PC-3 (cell line): Measurements from ENCODE around the gene ERI3. TPM values are rescaled to one million over a fixed set of nuclear protein-coding genes. Genes with fewer than 3 reads are reported as not detected.

ENCODE experiments used
- ATAC-seq: fragments of 200-7000 bp; cut with Tn5 transposase; 2 replicates; pipeline ENCODE4 v1.9.1; 2020; ENCODE audit warnings: mild to moderate bottlenecking, moderate library complexity
- BruUV-seq: library from RNA; stranded (reverse); fragments of 400-500 nt; replicated peaks from 2 replicates; lab custom pipeline; 2021; lab: Mats Ljungman, UMichigan
- CTCF ChIA-PET: fragments of 300-600 bp; sonication (Branson Sonifier 250); formaldehyde crosslinking; loops from one replicate; lab custom pipeline; 2022; ENCODE audit warnings: antibody characterized with exemption; lab: Charles Lee
- POLR2A ChIA-PET: fragments of 300-600 bp; sonication (Branson Sonifier 250); formaldehyde crosslinking; loops from one replicate; lab custom pipeline; 2022; ENCODE audit warnings: antibody characterized with exemption; ENCODE audit not compliant: unreplicated experiment; lab: Charles Lee
- DNase-seq: peaks from one replicate; pipeline ENCODE4 v3.0.0-alpha.2; 2015
- H2AFZ ChIP-seq: fragments of 300-600 bp; sonication (generic); 2 replicates; pipeline ENCODE4 v1.6.0; 2016; ENCODE audit warnings: antibody characterized with exemption, low read length
- H3F3A ChIP-seq: fragments of 300-600 bp; sonication (generic); one replicate; pipeline ENCODE4 v1.6.0; 2017; ENCODE audit warnings: antibody characterized with exemption, low read length, control low read depth, mild to moderate bottlenecking; ENCODE audit not compliant: unreplicated experiment
- H3K27ac ChIP-seq: fragments of 300-600 bp; sonication (generic); 2 replicates; pipeline ENCODE4 v1.5.1; 2016; ENCODE audit warnings: mild to moderate bottlenecking, low read length
- H3K27me3 ChIP-seq: fragments of 300-600 bp; sonication (generic); 2 replicates; pipeline ENCODE4 v1.6.1; 2016; ENCODE audit warnings: low read length, mixed read lengths
- H3K36me3 ChIP-seq: fragments of 300-600 bp; sonication (generic); 2 replicates; pipeline ENCODE4 v1.6.1; 2016; ENCODE audit warnings: low read depth, mixed run types, low read length, mixed read lengths
- H3K4me1 ChIP-seq: fragments of 300-600 bp; sonication (generic); 2 replicates; pipeline ENCODE4 v1.5.1; 2016; ENCODE audit warnings: low read length; ENCODE audit not compliant: insufficient read depth
- H3K4me2 ChIP-seq: fragments of 300-600 bp; sonication (generic); 2 replicates; pipeline ENCODE4 v1.6.0; 2016; ENCODE audit warnings: low read length
- H3K4me3 ChIP-seq: fragments of 300-600 bp; sonication (generic); 2 replicates; pipeline ENCODE4 v1.5.1; 2016; ENCODE audit warnings: mild to moderate bottlenecking, low read length, mixed read lengths
- H3K79me2 ChIP-seq: fragments of 300-600 bp; sonication (generic); 2 replicates; pipeline ENCODE4 v1.6.1; 2017; ENCODE audit warnings: low read length, mixed read lengths
- H3K9ac ChIP-seq: fragments of 300-600 bp; sonication (generic); 2 replicates; pipeline ENCODE4 v1.6.0; 2016; ENCODE audit warnings: mild to moderate bottlenecking, low read length
- H3K9me2 ChIP-seq: fragments of 300-600 bp; sonication (generic); replicated peaks from 2 replicates; pipeline ENCODE4 v1.6.1; 2016; ENCODE audit warnings: mixed run types, low read length, mixed read lengths
- H3K9me3 ChIP-seq: fragments of 300-600 bp; sonication (generic); 2 replicates; pipeline ENCODE4 v1.6.1; 2016; ENCODE audit warnings: low read length, mixed read lengths
- H4K20me1 ChIP-seq: fragments of 300-600 bp; sonication (generic); 2 replicates; pipeline ENCODE4 v1.6.1; 2016; ENCODE audit warnings: low read length, mixed read lengths
- CTCF ChIP-seq: fragments of 300-600 bp; sonication (generic); conservative IDR thresholded peaks from 2 replicates; pipeline ENCODE4 v1.5.1; 2017; ENCODE audit warnings: antibody characterized with exemption, low read depth, mild to moderate bottlenecking, low read length
- EZH2 ChIP-seq: fragments of 300-600 bp; sonication (generic); IDR thresholded peaks from one replicate; pipeline ENCODE4 v1.6.1; 2017; ENCODE audit warnings: antibody characterized with exemption, mild to moderate bottlenecking, low read length; ENCODE audit not compliant: unreplicated experiment
- EZH2phosphoT487 ChIP-seq: fragments of 300-600 bp; sonication (generic); IDR thresholded peaks from 2 replicates; pipeline ENCODE4 v1.6.1; 2018; ENCODE audit warnings: mild to moderate bottlenecking, antibody characterized with exemption, low read length, borderline replicate concordance
- intact Hi-C: fragments of 100-400 bp; cut with micrococcal nuclease; formaldehyde crosslinking; loops from 2 replicates; pipeline ENCODE4 v1.9.0; 2023
- total RNA-seq: library from RNA; depleted of rRNA; stranded (reverse); fragments of >200 nt; gene quantifications from 2 replicates; pipeline ENCODE4 v1.2.3, GENCODE V29; 2014

ERI3 gene
- total RNA-seq, 1 experiment from 2014 or later, result 138 TPM

GRCh38 chr1:44265656-44266358, 89.2 kb downstream of the ERI3 start:
- DNase-seq (no peak), ATAC-seq (no peak)
- no TSS peak for BruUV-seq
- no peak overlapping the region for H3K4me2 ChIP-seq
- H3K9me3 ChIP-seq, result no peaks in the 10 kb centered on the region
- no peaks in the 10 kb centered on the region for H3K79me2 ChIP-seq
- H3K9me2 ChIP-seq, result no peaks in the 10 kb centered on the region
- H3K4me3 ChIP-seq, result no peak overlapping the region
- ChIA-PET POLR2A (no interaction called here), CTCF (no interaction called here)
- no peak overlapping the region for H3K9ac ChIP-seq
- no peak overlapping the region for H2AFZ ChIP-seq
- no peaks in the 10 kb centered on the region; the same call in 1 of the 2 replicates for H3K36me3 ChIP-seq
- 0 out of 2 replicates have a peak, but pooled peaks cover 5% of the 10 kb centered on the region for H3K4me1 ChIP-seq
- H3K27ac ChIP-seq, result no peak overlapping the region
- intact Hi-C loops, result no loop called here
- H3F3A ChIP-seq, result no peaks in the 10 kb centered on the region
- no peaks in the 10 kb centered on the region for H3K27me3 ChIP-seq
- TF ChIP-seq CTCF (no peak), EZH2 (no peak), EZH2phosphoT487 (no peak)
- H4K20me1 ChIP-seq, result no peaks in the 10 kb centered on the region

GRCh38 chr1:44264451-44264771, 90.6 kb downstream of the ERI3 start:
- ChIA-PET CTCF (no interaction called here), POLR2A (no interaction called here)
- Histone ChIP-seq H3K27ac (no peak overlapping the region), H3K4me3 (no peak overlapping the region), H3K4me1 (0 out of 2 replicates have a peak, but pooled peaks cover 7% of the 10 kb centered on the region), H3K27me3 (no peaks in the 10 kb centered on the region), H3K79me2 (no peaks in the 10 kb centered on the region), H3K9ac (no peak overlapping the region), H3K4me2 (no peak overlapping the region), H4K20me1 (no peaks in the 10 kb centered on the region), H3K9me3 (no peaks in the 10 kb centered on the region), H3K36me3 (no peaks in the 10 kb centered on the region; the same call in 1 of the 2 replicates), H2AFZ (no peak overlapping the region), H3F3A (no peaks in the 10 kb centered on the region), H3K9me2 (no peaks in the 10 kb centered on the region)
- BruUV-seq, result no TSS peak
- ATAC-seq (no peak), DNase-seq (no peak)
- TF ChIP-seq CTCF, result no peak
- intact Hi-C loops, result no loop called here

DNA sequence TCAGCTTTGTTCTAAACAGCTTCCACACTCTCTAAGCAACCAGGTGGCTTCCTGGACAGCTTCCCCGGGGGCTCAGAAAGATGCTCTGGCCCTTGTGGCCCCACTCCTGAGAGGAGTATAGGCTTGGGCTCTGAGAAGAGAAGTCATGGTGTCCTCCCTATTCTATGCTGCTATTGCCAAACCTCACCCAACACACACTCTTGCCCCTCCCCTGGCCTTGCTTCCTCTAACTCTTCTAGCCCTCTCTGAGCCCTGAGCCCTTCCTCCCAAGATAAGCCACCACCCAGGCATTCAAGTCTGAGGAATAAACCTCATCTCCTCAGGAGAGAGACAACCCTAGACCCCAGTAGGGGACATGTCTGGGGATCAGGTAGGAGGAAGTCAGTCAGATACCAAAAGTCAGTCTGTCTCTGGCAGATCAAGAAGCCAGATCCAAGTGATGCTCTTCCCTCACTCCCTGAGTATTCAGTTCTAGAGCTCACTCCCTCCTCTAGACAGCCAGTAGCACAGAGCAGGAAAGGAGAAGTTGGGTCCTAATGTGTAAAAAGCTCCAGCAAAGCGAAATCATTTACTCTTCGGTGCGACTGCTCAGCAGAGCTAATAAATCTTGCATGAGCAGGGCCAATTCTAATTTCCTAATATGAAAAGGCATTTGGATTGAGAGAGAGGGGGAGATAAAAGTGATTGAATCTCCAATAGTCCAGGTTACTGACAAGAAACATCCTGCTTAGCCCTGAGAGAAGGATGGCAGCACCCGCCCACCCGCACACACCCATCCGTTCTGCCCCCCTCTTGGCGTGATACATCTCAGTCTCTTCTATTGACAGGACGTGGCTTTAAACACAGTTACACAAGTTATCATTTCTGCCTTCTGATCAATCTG, 91.2 kb downstream of the ERI3 start:
- Histone ChIP-seq H3F3A (no peaks in the 10 kb centered on the region), H3K4me3 (no peak overlapping the region), H3K9me3 (no peaks in the 10 kb centered on the region), H3K9me2 (no peaks in the 10 kb centered on the region), H3K36me3 (no peaks in the 10 kb centered on the region; the same call in 1 of the 2 replicates), H3K27ac (no peak overlapping the region), H3K79me2 (no peaks in the 10 kb centered on the region), H3K4me1 (0 out of 2 replicates have a peak, but pooled peaks cover 7% of the 10 kb centered on the region), H4K20me1 (no peaks in the 10 kb centered on the region), H2AFZ (no peak overlapping the region), H3K9ac (no peak overlapping the region), H3K4me2 (no peak overlapping the region), H3K27me3 (no peaks in the 10 kb centered on the region)
- intact Hi-C loops, result no loop called here
- no TSS peak for BruUV-seq
- DNase-seq, result no peak
- ChIA-PET CTCF (no interaction called here), POLR2A (no interaction called here)
- no peak for ATAC-seq
- TF ChIP-seq EZH2phosphoT487 (no peak), EZH2 (no peak), CTCF (no peak)
